GM23338 (cell line): ENCODE measurements around the gene WNT6. TPM values are rescaled to one million over a fixed set of nuclear protein-coding genes. Genes with fewer than 3 reads are reported as not detected.
A peak's percentile ranks its signal among the peaks of the same experiment; 100 is the strongest.

Experiments
- ATAC-seq: fragments of 200-7000 bp; cut with Tn5 transposase; 3 replicates; pipeline ENCODE4 v1.9.1; 2020
- DNase-seq: peaks from one replicate; pipeline ENCODE4 v3.0.0-alpha.2; 2015; ENCODE audit warnings: low spot score
- H2AFZ ChIP-seq: fragments of 200-600 bp; sonication (generic); 2 replicates; pipeline ENCODE4 v1.8.0; 2016; ENCODE audit warnings: antibody characterized with exemption, mild to moderate bottlenecking, moderate library complexity
- H3F3A ChIP-seq: fragments of 200-600 bp; sonication (generic); replicated peaks from 2 replicates; pipeline ENCODE4 v1.8.0; 2017; ENCODE audit warnings: antibody characterized with exemption, mixed run types, low read depth
- H3K27ac ChIP-seq: fragments of 200-600 bp; sonication (generic); 2 replicates; pipeline ENCODE4 v1.6.1; 2016; ENCODE audit warnings: low read depth
- H3K27me3 ChIP-seq: fragments of 200-600 bp; sonication (generic); 2 replicates; pipeline ENCODE4 v1.8.0; 2016; ENCODE audit warnings: mild to moderate bottlenecking, mixed run types, moderate library complexity; ENCODE audit not compliant: insufficient read depth
- H3K36me3 ChIP-seq: fragments of 200-600 bp; sonication (generic); 2 replicates; pipeline ENCODE4 v1.8.0; 2016; ENCODE audit warnings: mild to moderate bottlenecking; ENCODE audit not compliant: insufficient read depth
- H3K4me1 ChIP-seq: fragments of 200-600 bp; sonication (generic); 2 replicates; pipeline ENCODE4 v1.8.0; 2016; ENCODE audit warnings: mild to moderate bottlenecking, moderate library complexity; ENCODE audit not compliant: insufficient read depth
- H3K4me2 ChIP-seq: fragments of 200-600 bp; sonication (generic); 2 replicates; pipeline ENCODE4 v1.7.1; 2017; ENCODE audit warnings: mixed run types
- H3K4me3 ChIP-seq: fragments of 200-600 bp; sonication (generic); 2 replicates; pipeline ENCODE4 v1.6.1; 2016; ENCODE audit warnings: mixed run types
- H3K79me2 ChIP-seq: fragments of 200-600 bp; sonication (generic); replicated peaks from 2 replicates; pipeline ENCODE4 v1.8.0; 2017; ENCODE audit warnings: mild to moderate bottlenecking; ENCODE audit not compliant: insufficient read depth
- H3K9me2 ChIP-seq: fragments of 200-600 bp; sonication (generic); 2 replicates; pipeline ENCODE4 v1.8.0; 2017; ENCODE audit not compliant: insufficient read depth
- H4K20me1 ChIP-seq: fragments of 200-600 bp; sonication (generic); replicated peaks from 2 replicates; pipeline ENCODE4 v1.8.0; 2017; ENCODE audit warnings: mild to moderate bottlenecking; ENCODE audit not compliant: insufficient read depth
- H3K27ac Mint-ChIP-seq: 2 replicates; pipeline ENCODE4 v1.8.0; 2020; ENCODE audit warnings: inconsistent platforms, mild to moderate bottlenecking, moderate library complexity, mixed read lengths
- H3K27me3 Mint-ChIP-seq: 3 replicates; pipeline ENCODE4 v1.8.0; 2022; ENCODE audit warnings: low read depth, mild to moderate bottlenecking, moderate library complexity, mixed read lengths, inconsistent platforms; ENCODE audit not compliant: insufficient read depth, poor library complexity
- H3K36me3 Mint-ChIP-seq: 3 replicates; pipeline ENCODE4 v1.8.0; 2021; ENCODE audit warnings: low read depth, mild to moderate bottlenecking, inconsistent platforms, moderate library complexity, mixed read lengths
- H3K4me1 Mint-ChIP-seq: 3 replicates; pipeline ENCODE4 v1.8.0; 2020; ENCODE audit warnings: mild to moderate bottlenecking, inconsistent platforms, mixed read lengths
- H3K4me3 Mint-ChIP-seq: 3 replicates; pipeline ENCODE4 v1.8.0; 2021; ENCODE audit warnings: moderate library complexity, mild to moderate bottlenecking, inconsistent platforms, mixed read lengths
- H3K9me3 Mint-ChIP-seq: 3 replicates; pipeline ENCODE4 v1.8.0; 2020; ENCODE audit warnings: moderate library complexity, mild to moderate bottlenecking, inconsistent platforms, mixed read lengths
- CREB1 ChIP-seq: fragments of 250-450 bp; sonication (Bioruptor Pico); IDR thresholded peaks from 2 replicates; pipeline ENCODE4 v1.5.0; 2020; ENCODE audit warnings: low read depth, mild to moderate bottlenecking, moderate library complexity
- CTCF ChIP-seq, 2 experiments: fragments of 200-600 bp in 1 of 2; sonication (generic) in 1 of 2; conservative IDR thresholded peaks; 2 replicates each; pipeline versions ENCODE4 v1.5.1 to v1.6.1; 2016 to 2017; ENCODE audit warnings: antibody characterized with exemption in 2 of 2, low read depth in 2 of 2, mild to moderate bottlenecking in 2 of 2, moderate library complexity in 1 of 2
- EZH2 ChIP-seq: fragments of 200-600 bp; sonication (generic); IDR thresholded peaks from one replicate; pipeline ENCODE4 v1.8.0; 2017; ENCODE audit warnings: antibody characterized with exemption, mild to moderate bottlenecking, low read depth; ENCODE audit not compliant: unreplicated experiment
- EZH2phosphoT487 ChIP-seq: fragments of 200-600 bp; sonication (generic); IDR thresholded peaks from one replicate; pipeline ENCODE4 v1.8.1; 2018; ENCODE audit warnings: antibody characterized with exemption; ENCODE audit not compliant: unreplicated experiment
- REST ChIP-seq: IDR thresholded peaks from one replicate; pipeline ENCODE4 v1.6.1; 2018; ENCODE audit warnings: antibody characterized with exemption; ENCODE audit not compliant: unreplicated experiment
- STAT1 ChIP-seq: IDR thresholded peaks from one replicate; pipeline ENCODE4 v1.6.1; 2016; ENCODE audit warnings: antibody characterized with exemption; ENCODE audit not compliant: unreplicated experiment
- ZNF114 ChIP-seq: fragments of 250-450 bp; sonication (Bioruptor Pico); IDR thresholded peaks from 2 replicates; pipeline ENCODE4 v1.5.0; 2020; ENCODE audit warnings: mild to moderate bottlenecking, moderate library complexity
- ZNF331 ChIP-seq: fragments of 250-450 bp; sonication (Bioruptor Pico); IDR thresholded peaks from 2 replicates; pipeline ENCODE4 v1.5.0; 2020; ENCODE audit warnings: low read depth, mild to moderate bottlenecking, moderate library complexity
- ZNF462 ChIP-seq: fragments of 250-450 bp; sonication (Bioruptor Pico); IDR thresholded peaks from 2 replicates; pipeline ENCODE4 v1.5.0; 2020; ENCODE audit warnings: mild to moderate bottlenecking, moderate library complexity
- polyA plus RNA-seq: library from polyadenylated mRNA; unstranded; fragments of >200 nt; fragmentation: Nextera tagmentation; extraction: Ambion mirVana; gene quantifications from 2 replicates; pipeline ENCODE4 v1.2.1, GENCODE V29; 2016
- total RNA-seq: library from RNA; depleted of rRNA; stranded (reverse); fragments of >200 nt; shearing (Covaris generic); gene quantifications from 2 replicates; pipeline ENCODE4 v1.2.3, GENCODE V29; 2014

WNT6 gene
- total and polyA plus RNA-seq, 2 experiments from 2014 or later: not detected

GRCh38 chr2:218887079-218887478 is 27.5 kb downstream of the WNT6 start:
- Histone ChIP-seq H3F3A (no peaks in the 10 kb centered on the region), H4K20me1 (peaks cover 8% of the 10 kb centered on the region), H3K27me3 (peaks cover 98% of the 10 kb centered on the region), H3K4me1 (no peaks in the 10 kb centered on the region; the same call in 1 of the 2 replicates), H3K4me2 (no peak overlapping the region), H3K79me2 (no peaks in the 10 kb centered on the region), H3K27ac (no peak overlapping the region), H3K4me3 (no peak overlapping the region), H2AFZ (no peak overlapping the region), H3K9me2 (no peaks in the 10 kb centered on the region), H3K36me3 (no peaks in the 10 kb centered on the region)
- Mint-ChIP-seq H3K27me3 (peaks cover 92% of the 10 kb centered on the region), H3K4me1 (peaks cover 11% of the 10 kb centered on the region; the same call in 2 of the 3 replicates), H3K9me3 (no peaks in the 10 kb centered on the region), H3K36me3 (no peaks in the 10 kb centered on the region; the same call in 2 of the 3 replicates), H3K4me3 (no peak overlapping the region), H3K27ac (no peak overlapping the region)
- no peak for DNase-seq
- TF ChIP-seq CREB1 (CRISPR knock-in tag) (no peak), EZH2 (peak; percentile 59)
- no peak for ATAC-seq

- H3K79me2 ChIP-seq: no peaks in the 10 kb centered on the region
- peaks cover 98% of the 10 kb centered on the region for H3K27me3 ChIP-seq
- no peak overlapping the region for H2AFZ ChIP-seq
- H3K36me3 ChIP-seq: no peaks in the 10 kb centered on the region
- no peaks in the 10 kb centered on the region for H3K9me2 ChIP-seq
- Mint-ChIP-seq H3K4me1 (peaks cover 10% of the 10 kb centered on the region; the same call in 2 of the 3 replicates), H3K36me3 (no peaks in the 10 kb centered on the region; the same call in 2 of the 3 replicates), H3K27me3 (peaks cover 91% of the 10 kb centered on the region), H3K27ac (no peak overlapping the region), H3K9me3 (no peaks in the 10 kb centered on the region), H3K4me3 (no peak overlapping the region)
- no peak overlapping the region for H3K4me2 ChIP-seq
- TF ChIP-seq CTCF (conservative IDR thresholded peaks at IDR 0.05; ENCODE audit: low read depth in 2 of 2): no peak
- no peak for TF ChIP-seq EZH2
- TF ChIP-seq ZNF114: no peak
- no peak for TF ChIP-seq ZNF462 (CRISPR knock-in tag)
- no peak for TF ChIP-seq REST
- no peak for TF ChIP-seq EZH2phosphoT487
- no peak for TF ChIP-seq ZNF331
- no peak for TF ChIP-seq STAT1
- no peak for DNase-seq
- H4K20me1 ChIP-seq: peaks cover 4% of the 10 kb centered on the region
- no peaks in the 10 kb centered on the region; the same call in 1 of the 2 replicates for H3K4me1 ChIP-seq
- H3F3A ChIP-seq: no peaks in the 10 kb centered on the region
- no peak for ATAC-seq
- no peak overlapping the region for H3K4me3 ChIP-seq
- H3K27ac ChIP-seq: no peak overlapping the region
Observed at GRCh38 chr2:218888341-218888740, 28.7 kb downstream of the WNT6 start.
